Stimulated activated CD4-positive, alpha-beta T cell treated with anti-CD3 and anti-CD28 coated beads, Interleukin-1b, Interleukin-23, amount 100 ng/mL, for 4 hours (primary cell): ENCODE results near the gene FIBCD1.
A peak's percentile ranks its signal among the peaks of the same experiment; 100 is the strongest.

Experiments
- DNase-seq, 2 donors: peaks; one replicate each; pipeline ENCODE4 v3.0.0-alpha.2; 2020; ENCODE audit warnings: low read depth in 2 of 2

FIBCD1 gene

DNA sequence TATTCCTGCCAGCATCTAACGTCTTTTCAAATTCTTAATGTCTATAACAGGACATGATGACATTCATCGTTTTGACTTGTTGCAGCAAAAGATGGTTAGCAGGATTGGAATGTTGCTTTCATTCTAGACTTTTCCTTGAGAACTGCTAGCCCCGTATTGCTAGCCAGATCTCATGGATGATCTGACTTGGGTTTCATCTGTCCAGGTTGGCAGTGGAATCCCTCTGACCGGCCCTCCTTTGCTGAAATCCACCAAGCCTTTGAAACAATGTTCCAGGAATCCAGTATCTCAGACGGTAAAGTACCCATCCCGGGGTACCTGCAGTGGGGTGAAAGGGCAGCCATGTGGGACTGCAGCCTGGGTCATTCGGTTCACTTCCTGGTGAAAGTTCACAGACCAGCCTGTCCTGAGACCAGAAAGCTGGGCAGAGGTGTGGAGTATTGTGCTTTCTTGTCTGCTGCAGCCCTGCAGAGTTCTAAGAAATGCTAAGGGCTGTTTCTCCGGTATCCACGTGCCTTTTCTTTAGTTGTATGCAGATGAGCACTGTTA lies 59.1 kb downstream of the FIBCD1 start:
- no peak for DNase-seq

DNA sequence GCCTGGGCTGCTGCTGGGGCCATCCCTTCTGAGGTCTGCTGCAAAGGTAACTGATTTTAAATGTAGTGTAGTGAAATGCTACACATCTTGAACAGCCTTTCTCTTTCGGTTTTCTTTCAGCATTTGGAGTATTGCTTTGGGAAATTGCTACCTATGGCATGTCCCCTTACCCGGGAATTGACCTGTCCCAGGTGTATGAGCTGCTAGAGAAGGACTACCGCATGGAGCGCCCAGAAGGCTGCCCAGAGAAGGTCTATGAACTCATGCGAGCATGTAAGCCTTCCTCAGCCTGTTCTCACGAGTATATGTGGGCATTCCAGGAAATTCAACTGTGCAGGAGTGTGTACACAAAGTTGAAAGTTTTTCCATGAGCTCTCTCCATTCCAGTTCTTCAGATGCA lies 60.8 kb downstream of the FIBCD1 start:
- no peak for DNase-seq

DNA sequence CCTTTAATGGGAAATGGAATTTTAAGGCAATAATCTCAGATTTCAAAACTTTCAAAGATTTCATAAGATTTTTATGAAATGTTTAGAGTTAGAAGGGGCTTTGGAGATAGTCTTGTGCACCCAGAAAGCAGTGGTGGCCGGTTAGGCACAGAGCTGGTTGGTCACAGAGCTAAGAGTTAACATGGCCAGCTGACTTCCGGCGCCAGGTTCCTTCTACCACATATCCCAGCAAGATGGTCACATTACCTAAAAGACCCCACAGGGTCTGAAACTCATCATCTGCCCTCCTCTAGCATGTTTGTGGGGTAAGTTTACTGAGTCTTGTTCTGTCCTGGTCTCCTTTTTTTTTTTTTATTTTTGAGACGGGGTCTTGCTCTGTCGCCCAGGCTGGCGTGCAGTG lies 61.7 kb downstream of the FIBCD1 start:
- no peak for DNase-seq

DNA sequence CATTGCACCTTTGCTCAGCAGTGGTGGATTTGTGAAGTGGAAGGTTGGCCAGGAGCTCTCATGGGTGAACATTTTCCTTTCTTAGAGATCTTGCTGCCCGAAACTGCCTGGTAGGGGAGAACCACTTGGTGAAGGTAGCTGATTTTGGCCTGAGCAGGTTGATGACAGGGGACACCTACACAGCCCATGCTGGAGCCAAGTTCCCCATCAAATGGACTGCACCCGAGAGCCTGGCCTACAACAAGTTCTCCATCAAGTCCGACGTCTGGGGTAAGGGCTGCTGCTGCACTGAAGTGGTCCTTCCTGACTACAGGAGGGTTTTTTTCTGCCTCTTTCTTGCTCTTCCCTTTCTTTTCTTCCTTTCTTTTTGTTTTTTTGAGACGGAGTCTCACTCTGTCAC lies 64.3 kb downstream of the FIBCD1 start:
- DNase-seq: no peak

DNA sequence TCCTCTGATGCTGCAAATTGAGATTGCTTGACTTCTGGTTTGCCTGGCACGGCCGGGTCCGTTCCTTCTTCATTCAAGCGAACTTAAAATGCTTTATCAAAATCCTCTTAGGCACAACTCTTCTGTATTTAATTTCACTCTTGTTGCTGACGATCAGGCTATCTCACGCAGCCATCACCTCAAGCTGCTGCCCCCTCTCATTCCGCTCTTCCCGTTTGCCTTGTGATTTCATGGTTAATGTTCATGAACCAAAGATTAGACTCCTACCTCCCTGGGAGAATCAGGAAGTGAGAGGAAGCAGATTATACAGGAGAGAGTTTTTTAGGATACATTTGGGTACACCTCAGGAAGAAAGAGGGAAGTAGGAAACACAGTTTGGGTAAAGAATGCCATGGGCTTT lies 65.1 kb downstream of the FIBCD1 start:
- DNase-seq: no peak

DNA sequence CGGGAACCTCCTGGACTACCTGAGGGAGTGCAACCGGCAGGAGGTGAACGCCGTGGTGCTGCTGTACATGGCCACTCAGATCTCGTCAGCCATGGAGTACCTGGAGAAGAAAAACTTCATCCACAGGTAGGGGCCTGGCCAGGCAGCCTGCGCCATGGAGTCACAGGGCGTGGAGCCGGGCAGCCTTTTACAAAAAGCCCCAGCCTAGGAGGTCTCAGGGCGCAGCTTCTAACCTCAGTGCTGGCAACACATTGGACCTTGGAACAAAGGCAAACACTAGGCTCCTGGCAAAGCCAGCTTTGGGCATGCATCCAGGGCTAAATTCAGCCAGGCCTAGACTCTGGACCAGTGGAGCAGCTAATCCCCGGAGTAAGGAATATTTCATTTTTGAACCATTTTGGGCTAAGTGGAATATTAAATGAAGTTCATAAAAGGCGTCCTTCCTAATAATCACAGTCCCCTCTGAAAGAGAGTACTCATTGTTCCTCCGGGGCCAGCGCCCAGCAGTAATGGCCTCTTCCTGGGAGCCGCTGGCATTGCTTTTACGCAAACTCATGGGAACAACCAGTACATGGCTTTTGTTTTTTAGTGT lies 66.0 kb downstream of the FIBCD1 start:
- DNase-seq: no peak

DNA sequence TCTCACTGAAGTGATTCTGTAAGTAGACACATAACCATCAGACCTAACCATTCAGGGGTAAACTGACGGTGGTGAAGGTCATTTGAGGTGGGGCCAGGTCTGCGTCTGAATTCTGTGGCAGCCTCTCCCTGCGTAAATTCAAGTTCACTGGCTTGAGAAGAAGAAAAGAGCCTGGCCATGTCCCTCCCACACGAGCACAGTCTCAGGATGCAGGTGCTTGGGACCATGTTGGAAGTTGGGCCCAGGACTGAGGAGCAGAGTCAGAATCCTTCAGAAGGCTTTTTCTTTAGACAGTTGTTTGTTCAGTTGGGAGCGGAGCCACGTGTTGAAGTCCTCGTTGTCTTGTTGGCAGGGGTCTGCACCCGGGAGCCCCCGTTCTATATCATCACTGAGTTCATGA lies 66.5 kb downstream of the FIBCD1 start:
- DNase-seq: no peak

DNA sequence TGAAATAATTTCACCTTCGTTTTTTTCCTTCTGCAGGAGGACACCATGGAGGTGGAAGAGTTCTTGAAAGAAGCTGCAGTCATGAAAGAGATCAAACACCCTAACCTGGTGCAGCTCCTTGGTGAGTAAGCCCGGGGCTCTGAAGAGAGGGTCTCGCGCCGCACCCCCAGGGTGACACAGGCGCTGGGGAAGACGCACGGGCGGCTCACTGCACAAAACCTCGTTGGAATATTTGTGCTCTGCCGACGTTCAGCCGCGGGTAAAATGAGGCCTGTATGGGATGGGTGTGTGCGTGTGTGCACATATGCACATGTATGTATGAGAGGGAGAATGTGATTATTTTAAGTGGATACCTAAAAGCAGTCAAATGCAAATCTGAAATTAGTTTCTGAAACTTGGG lies 67.0 kb downstream of the FIBCD1 start:
- no peak for DNase-seq

DNA sequence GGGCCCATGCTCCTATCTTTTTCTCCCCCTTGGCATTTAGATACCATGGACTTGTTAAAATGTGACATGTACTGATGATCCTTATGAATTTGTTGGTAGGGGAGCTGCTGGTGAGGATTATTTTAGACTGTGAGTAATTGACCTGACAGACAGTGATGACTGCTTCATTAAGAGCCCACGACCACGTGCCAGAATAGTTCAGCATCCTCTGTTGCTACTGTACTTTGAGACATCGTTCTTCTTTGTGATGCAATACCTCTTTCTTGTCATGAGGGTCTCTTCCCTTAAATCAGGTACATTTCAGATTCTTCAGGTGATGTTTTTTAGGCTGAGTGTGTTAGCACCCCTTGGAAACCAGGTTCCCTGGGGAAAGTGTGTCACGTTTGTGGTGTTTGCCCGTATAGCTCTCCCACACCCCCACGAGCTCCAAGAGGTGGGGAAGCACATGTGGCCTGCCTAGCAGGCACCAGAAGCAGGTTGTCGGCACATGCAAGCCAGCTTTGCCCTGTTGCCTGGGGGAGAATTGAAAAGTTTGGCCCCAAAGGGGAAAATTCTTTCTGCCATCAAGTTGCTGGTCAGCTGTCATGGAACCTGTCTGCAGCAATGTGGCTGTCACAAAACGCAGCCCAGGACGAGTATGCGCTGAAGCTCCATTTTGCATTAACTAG lies 67.5 kb downstream of the FIBCD1 start:
- DNase-seq: no peak

DNA sequence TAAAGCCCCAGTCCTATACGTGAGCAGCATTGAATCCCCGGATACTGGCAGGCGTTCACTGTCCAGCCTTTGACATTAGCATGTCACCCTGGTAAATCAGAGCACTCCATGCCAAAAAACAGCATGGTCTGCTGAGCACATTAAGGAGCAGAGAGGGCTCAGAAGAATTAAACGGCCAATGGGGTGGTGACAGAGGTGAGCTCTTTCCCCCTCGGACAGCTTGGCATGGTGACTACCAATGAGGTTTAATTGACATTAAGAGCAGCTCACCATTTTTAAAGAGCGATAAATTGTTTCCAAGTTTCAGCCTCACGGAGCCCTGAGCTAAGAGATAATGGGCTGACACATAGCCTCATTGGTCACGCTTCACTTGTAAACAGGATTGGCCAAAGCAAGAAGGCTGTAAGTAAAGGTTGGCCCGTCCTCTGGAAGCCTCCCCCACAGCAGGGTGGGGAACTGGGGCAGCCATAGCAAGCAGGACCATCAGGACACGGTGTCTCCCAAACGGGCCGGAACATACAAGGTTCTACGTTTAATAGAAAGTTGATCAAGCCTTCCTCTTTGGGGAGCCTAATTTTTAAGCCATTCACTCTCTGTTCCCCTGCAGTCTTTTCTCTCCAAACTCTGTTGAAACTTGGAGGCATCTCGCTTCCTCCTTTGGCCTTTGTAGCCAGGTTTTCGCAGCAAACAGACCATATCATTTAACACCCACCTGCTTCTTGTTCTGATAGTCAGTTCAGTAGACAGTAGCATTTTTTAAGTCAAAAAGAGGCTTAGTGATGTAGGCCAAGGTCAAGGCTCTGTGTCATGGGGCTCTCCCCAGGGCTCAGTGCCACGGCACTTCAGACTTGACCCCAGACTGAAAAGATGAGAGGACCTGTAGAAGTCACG lies 68.3 kb downstream of the FIBCD1 start:
- no peak for DNase-seq

DNA sequence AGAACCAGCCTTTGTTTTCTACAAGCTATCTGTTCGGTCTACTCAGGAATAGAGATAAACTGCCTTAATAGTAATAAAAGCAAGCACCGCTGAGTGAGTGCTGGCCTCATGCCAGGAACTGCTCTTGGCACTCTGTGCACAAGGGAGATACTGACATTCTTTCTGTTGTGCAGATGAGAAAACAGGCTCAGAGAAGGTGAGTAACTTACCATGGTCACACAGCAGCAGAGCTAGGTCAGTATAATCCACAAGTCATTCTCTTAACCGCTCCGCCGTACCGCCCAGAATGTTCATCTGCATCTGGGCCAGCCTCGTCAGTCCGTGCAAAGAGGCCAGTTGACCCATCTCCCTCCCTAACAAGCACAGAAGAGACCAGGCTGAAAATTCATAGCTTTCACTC lies 69.8 kb downstream of the FIBCD1 start:
- no peak for DNase-seq

DNA sequence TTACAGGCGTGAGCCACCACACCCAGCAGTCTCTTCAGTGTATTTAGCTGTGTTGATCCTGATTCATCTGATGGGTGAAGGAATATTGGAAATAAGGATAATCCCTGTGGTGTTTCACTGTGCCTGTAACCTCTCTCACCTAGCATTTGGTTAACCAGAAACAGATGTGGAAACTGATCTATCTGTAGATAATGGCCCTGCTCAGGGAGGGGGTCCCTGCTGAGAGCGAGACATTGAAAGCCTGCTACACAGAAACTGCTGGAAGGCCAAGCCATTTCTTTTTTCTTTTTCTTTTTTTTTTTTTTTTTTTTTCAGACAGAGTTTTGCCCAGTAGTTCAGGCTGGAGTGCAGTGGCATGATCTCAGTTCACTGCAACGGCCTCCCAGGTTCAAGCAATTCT lies 70.8 kb downstream of the FIBCD1 start:
- DNase-seq: no peak

DNA sequence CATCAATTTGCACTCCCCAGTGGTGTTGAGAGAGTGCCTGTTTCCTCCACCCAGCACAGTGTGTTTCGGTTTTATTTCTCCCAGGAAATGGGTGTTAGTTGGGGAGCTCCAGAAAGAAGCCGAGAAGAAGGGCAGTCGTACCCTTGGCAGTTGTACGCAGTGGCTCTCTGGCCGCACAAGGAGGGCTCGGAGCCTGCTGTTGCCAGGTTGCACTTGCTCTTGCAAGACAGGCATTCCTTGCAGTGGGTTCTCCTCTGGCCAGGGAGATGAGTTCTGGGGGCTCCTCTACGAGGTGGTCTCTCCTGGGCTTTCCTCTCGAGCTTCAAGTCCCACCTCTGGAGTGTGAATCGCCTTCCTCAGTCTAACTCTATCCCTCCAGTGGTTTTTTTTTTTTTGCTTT lies 71.5 kb downstream of the FIBCD1 start:
- no peak for DNase-seq

DNA sequence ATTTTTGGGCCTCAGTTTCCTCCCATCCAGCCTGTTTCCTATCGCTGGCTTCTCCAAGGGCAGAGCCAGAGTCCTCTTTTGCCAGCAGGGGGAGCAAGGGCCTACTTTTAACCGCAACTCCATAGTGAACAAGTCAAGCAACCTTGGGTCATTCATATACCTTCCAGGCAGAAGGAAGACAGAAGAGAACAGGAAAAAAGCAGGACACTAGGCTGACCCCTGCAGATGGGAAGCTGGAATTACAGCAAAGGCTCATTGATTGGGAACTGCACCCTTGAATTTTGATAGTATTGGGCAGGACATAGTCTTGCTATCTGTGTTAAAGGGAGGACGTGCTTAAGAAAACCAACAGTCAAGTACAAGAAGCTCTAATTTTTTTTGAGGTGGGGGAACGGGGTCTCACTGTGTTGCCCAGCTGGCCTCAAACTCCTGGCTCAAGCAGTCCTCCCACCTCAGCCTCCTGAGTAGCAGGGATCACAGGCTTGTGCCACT lies 72.5 kb downstream of the FIBCD1 start:
- peak; percentile 28 to 37 for DNase-seq

DNA sequence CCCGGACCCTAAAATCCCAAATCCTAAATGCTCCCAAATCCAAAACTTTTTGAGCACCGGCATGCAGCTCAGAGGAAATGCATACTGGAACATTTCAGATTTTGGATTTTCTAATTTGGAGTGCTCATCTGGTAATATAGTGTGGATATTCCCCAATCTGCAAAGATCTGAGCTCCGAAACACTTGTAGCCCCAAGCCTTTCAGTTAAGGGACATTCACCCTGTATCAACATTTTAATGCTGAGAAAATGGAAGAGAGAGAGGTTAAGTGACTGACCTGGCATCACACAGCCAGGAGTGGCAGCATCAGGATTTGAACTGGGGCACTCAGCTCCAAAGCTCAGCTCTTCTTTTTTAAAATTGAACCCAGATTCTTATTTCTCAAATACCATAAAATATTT lies 73.1 kb downstream of the FIBCD1 start:
- DNase-seq: no peak

DNA sequence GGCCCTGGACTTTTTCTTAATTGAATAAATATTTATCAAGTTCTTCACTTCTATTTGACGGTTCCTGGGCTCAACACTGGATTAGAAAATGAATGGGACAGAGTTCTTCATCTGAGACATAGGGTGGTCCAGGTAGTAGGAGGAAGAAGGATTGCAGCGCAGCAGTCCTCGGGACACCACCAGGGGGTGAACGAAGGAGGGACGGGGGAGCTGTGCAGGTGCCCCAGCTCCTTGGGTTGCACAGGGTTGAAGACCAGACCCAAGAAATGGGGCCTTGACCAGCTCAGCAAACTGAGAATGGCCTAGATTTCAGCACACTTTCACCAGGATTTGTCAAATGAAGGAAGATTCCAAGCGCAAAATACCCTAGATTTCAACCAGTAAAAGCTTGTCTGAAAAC lies 74.5 kb downstream of the FIBCD1 start:
- DNase-seq: no peak

DNA sequence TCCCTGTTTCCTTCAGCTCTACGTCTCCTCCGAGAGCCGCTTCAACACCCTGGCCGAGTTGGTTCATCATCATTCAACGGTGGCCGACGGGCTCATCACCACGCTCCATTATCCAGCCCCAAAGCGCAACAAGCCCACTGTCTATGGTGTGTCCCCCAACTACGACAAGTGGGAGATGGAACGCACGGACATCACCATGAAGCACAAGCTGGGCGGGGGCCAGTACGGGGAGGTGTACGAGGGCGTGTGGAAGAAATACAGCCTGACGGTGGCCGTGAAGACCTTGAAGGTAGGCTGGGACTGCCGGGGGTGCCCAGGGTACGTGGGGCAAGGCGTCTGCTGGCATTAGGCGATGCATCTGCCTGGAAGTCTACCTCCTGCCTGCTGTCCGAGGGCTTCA lies 76.3 kb downstream of the FIBCD1 start:
- no peak for DNase-seq

DNA sequence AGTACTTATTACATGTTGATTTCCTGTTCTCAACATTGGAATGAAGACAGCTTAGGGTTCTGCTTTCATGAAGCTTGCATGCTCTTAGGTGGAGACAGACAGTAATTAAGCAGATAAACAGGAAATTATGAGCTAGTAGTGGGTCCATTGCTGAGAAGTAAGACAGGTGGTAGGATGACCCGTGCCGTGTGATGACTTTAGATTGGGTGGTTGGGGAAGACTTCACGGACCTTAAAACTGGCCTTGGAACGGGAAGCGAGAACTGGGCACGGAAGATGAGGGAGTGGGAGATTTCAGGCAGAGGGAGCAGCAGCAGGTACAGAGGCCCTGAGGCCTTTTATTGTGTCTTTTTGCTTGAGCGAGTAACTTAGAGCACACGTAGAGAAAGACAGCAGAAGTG lies 76.8 kb downstream of the FIBCD1 start:
- DNase-seq: no peak

DNA sequence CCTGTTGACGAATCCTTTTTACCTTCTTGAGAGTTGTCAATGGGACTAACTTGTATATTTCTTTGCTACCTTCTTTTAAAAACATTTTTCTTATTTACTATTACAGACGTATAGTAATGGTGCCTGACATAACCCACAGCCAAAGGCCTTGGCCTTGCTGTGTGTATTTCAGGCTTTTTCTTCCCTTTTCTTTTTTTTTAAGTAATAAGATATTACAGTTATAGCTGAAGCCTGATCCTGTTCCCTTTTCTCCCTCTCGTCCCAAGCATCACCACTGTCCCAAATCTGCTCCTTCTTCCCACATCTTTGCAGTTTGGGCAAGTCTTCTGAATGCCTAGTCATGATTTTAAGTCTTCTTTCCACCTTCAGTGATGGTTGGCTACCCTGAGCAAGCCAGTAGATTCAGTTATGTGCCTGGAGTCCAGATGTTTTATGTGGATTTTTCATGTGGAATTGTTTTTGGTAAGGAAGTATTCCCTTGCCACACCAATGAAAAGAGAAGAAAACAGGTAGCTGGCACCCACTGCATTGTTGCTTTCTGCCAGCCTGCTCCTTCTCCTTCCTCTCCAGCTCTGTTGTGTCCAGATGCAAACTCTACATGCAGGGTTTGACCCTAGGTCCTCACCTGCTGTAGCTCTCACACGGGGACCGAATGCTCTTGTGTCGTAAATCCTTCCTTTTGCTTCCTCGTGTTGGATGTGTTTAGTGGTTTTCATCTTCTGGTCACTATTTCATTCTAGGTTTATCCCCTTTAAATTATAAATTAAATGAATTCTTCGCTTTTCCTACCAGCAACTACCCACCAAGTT lies 77.5 kb downstream of the FIBCD1 start:
- DNase-seq: no peak

DNA sequence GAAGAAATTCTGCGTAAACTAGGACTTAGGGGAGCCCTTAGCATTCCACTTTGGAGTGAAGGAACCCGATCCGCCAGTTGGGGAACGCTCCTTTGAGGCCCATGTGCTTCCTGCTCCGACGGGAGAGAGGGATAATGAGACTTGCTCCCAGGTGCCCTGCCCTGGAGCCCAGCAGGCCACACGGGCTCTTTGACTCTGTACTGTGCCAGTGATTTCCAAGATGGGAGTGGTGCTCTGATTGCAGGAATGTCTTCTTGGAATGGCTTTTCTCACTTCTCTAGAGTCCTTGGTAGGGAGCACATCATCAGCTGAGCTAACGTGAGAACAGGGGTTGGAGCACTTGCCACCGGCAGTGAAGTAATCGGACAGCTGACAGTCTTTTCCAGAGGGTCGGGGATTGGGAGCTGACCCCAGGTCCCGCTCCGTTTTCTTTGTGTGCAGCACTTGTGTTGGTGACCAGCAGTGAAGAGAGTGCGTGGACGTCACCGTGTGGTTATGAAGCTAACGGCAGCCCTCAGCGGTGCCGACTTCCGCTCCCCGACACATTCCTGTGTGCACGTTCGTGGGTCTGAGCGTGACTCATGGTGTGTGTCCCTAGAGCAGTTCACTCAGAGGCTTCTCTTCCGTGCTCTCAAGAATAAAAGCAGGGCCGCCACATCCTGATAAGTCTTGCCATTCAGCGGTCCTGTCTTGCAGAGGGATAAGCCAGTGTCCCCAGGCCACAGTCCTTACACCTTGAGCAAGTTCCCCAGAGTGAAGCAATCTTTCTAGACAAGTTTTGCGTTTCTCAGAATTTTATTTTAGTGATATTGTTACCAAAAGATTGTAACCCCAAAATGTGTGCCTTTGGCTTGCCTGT lies 78.4 kb downstream of the FIBCD1 start:
- DNase-seq: no peak
